ENCODE data around the gene ILKAP. TPM values are rescaled to one million over a fixed set of nuclear protein-coding genes. Genes with fewer than 3 reads are reported as not detected.

ILKAP gene
- total and polyA plus RNA-seq, 2 of the 4 experiments (the other 2 are of a cell fraction), result 13.3 to 44.2 TPM

DNA sequence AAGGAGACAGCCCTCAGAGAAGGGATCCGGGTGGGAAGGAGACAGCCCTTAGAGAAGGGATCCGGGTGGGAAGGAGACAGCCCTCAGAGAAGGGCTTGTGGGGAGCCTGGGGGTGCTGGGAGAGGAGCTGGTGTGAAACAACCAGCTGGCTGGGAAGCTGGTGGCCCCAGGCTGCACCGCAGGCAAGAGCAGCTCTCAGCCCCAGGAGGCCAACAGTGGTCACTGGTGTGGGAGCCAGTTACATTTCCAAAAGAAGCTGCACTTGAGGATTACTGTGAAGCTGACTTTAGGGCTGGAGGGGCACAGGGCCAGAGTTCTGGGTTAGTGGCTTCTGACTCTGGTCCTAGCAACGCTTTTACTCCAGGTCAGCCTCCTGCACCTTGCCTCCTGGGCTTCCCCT lies 33.1 kb upstream of the ILKAP start:
- no peak overlapping the region for H3K4me2 ChIP-seq (ENCODE audit: low read depth, low read length)
- no peak overlapping the region for H2AK9ac ChIP-seq (replicated peaks; ENCODE audit: low read depth, low read length, poor library complexity)
- in situ Hi-C loops (cut with MboI; ENCODE audit: low sequenced_read_pairs), result no loop called here
- peaks cover 0 to 2% of the 10 kb centered on the region in 2 experiments; a peak in 1 of 4 replicates for H3K79me1 ChIP-seq (ENCODE audit: low read depth in 1 of 2, low read length in 2 of 2)
- BruUV-seq (replicated peaks), result no TSS peak
- no peak overlapping the region for H3K9ac ChIP-seq (ENCODE audit: low read depth, low read length)
- no peak overlapping the region for H4K5ac ChIP-seq (ENCODE audit: low read depth, low read length)
- 0 out of 2 replicates have a peak, but pooled peaks cover 2% of the 10 kb centered on the region for H3K9me3 ChIP-seq (ENCODE audit: control insufficient read depth, insufficient read depth, low read length)
- H4K20me1 ChIP-seq (ENCODE audit: insufficient read depth, low read length), result no peaks in the 10 kb centered on the region
- no peak overlapping the region for H2AFZ ChIP-seq (replicated peaks; ENCODE audit: low read length, poor library complexity)
- H2BK15ac ChIP-seq (ENCODE audit: low read depth, low read length), result no peak overlapping the region
- peaks cover 21% of the 10 kb centered on the region for H3K27me3 ChIP-seq (ENCODE audit: control insufficient read depth, insufficient read depth, low read length)
- no peaks in the 10 kb centered on the region for H3K36me3 ChIP-seq (ENCODE audit: control insufficient read depth, insufficient read depth, low read length)
- no peak overlapping the region for H3K14ac ChIP-seq (replicated peaks; ENCODE audit: low read depth, low read length)
- dilution Hi-C loops (cut with HindIII; ENCODE audit: low sequenced_read_pairs, unreplicated experiment), result no loop called here
- H4K8ac ChIP-seq (ENCODE audit: low read depth in 2 of 2, low read length in 2 of 2), result no peak overlapping the region
- H3K9me1 ChIP-seq (ENCODE audit: insufficient read depth, low read length), result no peaks in the 10 kb centered on the region
- DNase-seq, result no peak
- H4K91ac ChIP-seq (ENCODE audit: insufficient read depth, low read depth, low read length), result no peak overlapping the region
- WGBS, 2 experiments (ENCODE audit: extremely low coverage in 2 of 2, insufficient read length in 1 of 2), result 75% methylated on average over 2 of the region's 4 CpGs; no CpG with 5 or more reads in 1 of the 2 experiments
- intact Hi-C loops (cut with micrococcal nuclease), result no loop called here
- no peak overlapping the region for H3K4ac ChIP-seq (ENCODE audit: low read depth, low read length)
- no peak overlapping the region for H3K18ac ChIP-seq (ENCODE audit: low read depth, low read length)
- no peak overlapping the region for H2BK20ac ChIP-seq (ENCODE audit: low read depth, low read length)
- ChIA-PET POLR2A (ENCODE audit: unreplicated experiment) (no interaction called here), CTCF (no interaction called here)
- no peak overlapping the region for H3K27ac ChIP-seq (ENCODE audit: insufficient read depth, low read length)
- ATAC-seq (ENCODE audit: low read depth), result no peak
- H3K23ac ChIP-seq (ENCODE audit: low read depth, low read length), result no peak overlapping the region
- H2AK5ac ChIP-seq (ENCODE audit: low read depth, low read length), result no peak overlapping the region
- no peak overlapping the region for H2BK5ac ChIP-seq (ENCODE audit: low read depth, low read length, poor library complexity, severe bottlenecking)
- H3K4me1 ChIP-seq (ENCODE audit: control insufficient read depth, insufficient read depth, low read length), result peaks cover 4% of the 10 kb centered on the region; the same call in 1 of the 2 replicates
- TF ChIP-seq CHD1 (IDR thresholded peaks at IDR 0.05; ENCODE audit: low read depth, low read length) (no peak), MXI1 (IDR thresholded peaks at IDR 0.05; ENCODE audit: borderline replicate concordance, low read depth, low read length) (no peak), SMC3 (IDR thresholded peaks at IDR 0.05; ENCODE audit: low read depth, low read length) (no peak), RCOR1 (IDR thresholded peaks at IDR 0.05; ENCODE audit: insufficient replicate concordance, low read length) (no peak), MAFK (IDR thresholded peaks at IDR 0.05; ENCODE audit: low read depth, low read length) (no peak), RFX5 (IDR thresholded peaks at IDR 0.05; ENCODE audit: low read depth, low read length) (no peak), RAD21 (IDR thresholded peaks at IDR 0.05; ENCODE audit: low read length) (no peak), FOS (IDR thresholded peaks at IDR 0.05; ENCODE audit: low read depth, low read length) (no peak)
- TF ChIP-seq, protein P1, sequence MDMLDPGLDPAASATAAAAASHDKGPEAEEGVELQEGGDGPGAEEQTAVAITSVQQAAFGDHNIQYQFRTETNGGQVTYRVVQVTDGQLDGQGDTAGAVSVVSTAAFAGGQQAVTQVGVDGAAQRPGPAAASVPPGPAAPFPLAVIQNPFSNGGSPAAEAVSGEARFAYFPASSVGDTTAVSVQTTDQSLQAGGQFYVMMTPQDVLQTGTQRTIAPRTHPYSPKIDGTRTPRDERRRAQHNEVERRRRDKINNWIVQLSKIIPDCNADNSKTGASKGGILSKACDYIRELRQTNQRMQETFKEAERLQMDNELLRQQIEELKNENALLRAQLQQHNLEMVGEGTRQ (IDR thresholded peaks at IDR 0.05; ENCODE audit: low read depth, low read length), result no peak
- TF ChIP-seq, protein P2, sequence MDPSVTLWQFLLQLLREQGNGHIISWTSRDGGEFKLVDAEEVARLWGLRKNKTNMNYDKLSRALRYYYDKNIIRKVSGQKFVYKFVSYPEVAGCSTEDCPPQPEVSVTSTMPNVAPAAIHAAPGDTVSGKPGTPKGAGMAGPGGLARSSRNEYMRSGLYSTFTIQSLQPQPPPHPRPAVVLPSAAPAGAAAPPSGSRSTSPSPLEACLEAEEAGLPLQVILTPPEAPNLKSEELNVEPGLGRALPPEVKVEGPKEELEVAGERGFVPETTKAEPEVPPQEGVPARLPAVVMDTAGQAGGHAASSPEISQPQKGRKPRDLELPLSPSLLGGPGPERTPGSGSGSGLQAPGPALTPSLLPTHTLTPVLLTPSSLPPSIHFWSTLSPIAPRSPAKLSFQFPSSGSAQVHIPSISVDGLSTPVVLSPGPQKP (IDR thresholded peaks at IDR 0.05; ENCODE audit: borderline replicate concordance, low read depth, low read length), result no peak
- no peak overlapping the region for H2BK120ac ChIP-seq (ENCODE audit: low read depth, low read length)
- no peak overlapping the region for H3K56ac ChIP-seq (ENCODE audit: extremely low read depth, insufficient read depth, low read length)
- no peak overlapping the region for H3K4me3 ChIP-seq (ENCODE audit: insufficient read depth, low read depth, low read length)
